ENCODE measurements around the gene IQGAP1.

The IQGAP1 gene

DNA sequence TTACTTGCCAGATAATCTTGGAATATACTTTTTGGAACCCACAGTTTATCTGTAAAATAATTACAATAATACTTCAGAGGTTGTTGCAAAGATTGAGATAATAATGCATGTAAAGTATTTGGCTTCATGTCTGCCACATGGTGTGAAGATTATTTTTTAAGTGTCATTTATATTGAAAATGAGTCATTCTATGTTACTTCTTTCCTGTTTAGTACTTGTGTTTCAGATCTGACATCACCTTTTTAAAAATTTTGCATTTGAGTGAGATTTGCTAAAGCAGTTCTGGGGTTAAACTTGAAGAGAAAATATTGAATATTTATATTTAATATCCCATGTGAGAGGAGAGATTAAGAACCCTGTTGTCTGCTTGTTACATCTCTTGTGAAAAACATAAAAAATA, 31.2 kb downstream of the IQGAP1 start:
- CTCF ChIA-PET: interaction anchor here (0.6 to 1.0 kb wide), 2 partner anchors 126 to 659 kb away, joined by 4 read pairs; no protein-coding TSS in a partner anchor
- peaks cover 35% of the 10 kb centered on the region for H3K4me1 ChIP-seq (ENCODE audit: control insufficient read depth, insufficient read depth, low read length)
- no peaks in the 10 kb centered on the region for H3K9me3 ChIP-seq (ENCODE audit: control insufficient read depth, insufficient read depth, low read depth, low read length)
- H3K4me3 ChIP-seq (ENCODE audit: low read depth, low read length): no peak overlapping the region
- H3K36me3 ChIP-seq (ENCODE audit: control insufficient read depth in 2 of 2, insufficient read depth in 1 of 2, low read length in 2 of 2): no peaks in the 10 kb centered on the region
- POLR2A ChIA-PET: interaction anchor here (1.6 kb wide), 1 partner anchor 31 kb away, joined by 3 read pairs; the partner anchor contains the start of gene IQGAP1
- H3K27ac ChIP-seq (ENCODE audit: extremely low read depth, low read depth, low read length): no peak overlapping the region
- TF ChIP-seq ZNF670 (tag by site-specific recombination; IDR thresholded peaks at IDR 0.05; ENCODE audit: low read depth): no peak
- TF ChIP-seq ZNF324 (tag by site-specific recombination; IDR thresholded peaks at IDR 0.05): no peak
- no peak for TF ChIP-seq ZNF23 (tag by site-specific recombination; IDR thresholded peaks at IDR 0.05; ENCODE audit: borderline replicate concordance)
- TF ChIP-seq, protein P1, sequence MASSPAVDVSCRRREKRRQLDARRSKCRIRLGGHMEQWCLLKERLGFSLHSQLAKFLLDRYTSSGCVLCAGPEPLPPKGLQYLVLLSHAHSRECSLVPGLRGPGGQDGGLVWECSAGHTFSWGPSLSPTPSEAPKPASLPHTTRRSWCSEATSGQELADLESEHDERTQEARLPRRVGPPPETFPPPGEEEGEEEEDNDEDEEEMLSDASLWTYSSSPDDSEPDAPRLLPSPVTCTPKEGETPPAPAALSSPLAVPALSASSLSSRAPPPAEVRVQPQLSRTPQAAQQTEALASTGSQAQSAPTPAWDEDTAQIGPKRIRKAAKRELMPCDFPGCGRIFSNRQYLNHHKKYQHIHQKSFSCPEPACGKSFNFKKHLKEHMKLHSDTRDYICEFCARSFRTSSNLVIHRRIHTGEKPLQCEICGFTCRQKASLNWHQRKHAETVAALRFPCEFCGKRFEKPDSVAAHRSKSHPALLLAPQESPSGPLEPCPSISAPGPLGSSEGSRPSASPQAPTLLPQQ (tag by site-specific recombination; IDR thresholded peaks at IDR 0.05): peak; percentile 47; the same call in 1 of the 2 replicates
- no peak for TF ChIP-seq ZNF155 (tag by site-specific recombination; IDR thresholded peaks at IDR 0.05)
- TF ChIP-seq ZNF830 (tag by site-specific recombination; IDR thresholded peaks at IDR 0.05; ENCODE audit: low read depth): no peak
- TF ChIP-seq ZNF660 (tag by site-specific recombination; IDR thresholded peaks at IDR 0.05): no peak
- no peak for TF ChIP-seq ZNF114 (tag by site-specific recombination; IDR thresholded peaks at IDR 0.05)
- TF ChIP-seq, protein P2, sequence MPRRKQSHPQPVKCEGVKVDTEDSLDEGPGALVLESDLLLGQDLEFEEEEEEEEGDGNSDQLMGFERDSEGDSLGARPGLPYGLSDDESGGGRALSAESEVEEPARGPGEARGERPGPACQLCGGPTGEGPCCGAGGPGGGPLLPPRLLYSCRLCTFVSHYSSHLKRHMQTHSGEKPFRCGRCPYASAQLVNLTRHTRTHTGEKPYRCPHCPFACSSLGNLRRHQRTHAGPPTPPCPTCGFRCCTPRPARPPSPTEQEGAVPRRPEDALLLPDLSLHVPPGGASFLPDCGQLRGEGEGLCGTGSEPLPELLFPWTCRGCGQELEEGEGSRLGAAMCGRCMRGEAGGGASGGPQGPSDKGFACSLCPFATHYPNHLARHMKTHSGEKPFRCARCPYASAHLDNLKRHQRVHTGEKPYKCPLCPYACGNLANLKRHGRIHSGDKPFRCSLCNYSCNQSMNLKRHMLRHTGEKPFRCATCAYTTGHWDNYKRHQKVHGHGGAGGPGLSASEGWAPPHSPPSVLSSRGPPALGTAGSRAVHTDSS (tag by site-specific recombination; IDR thresholded peaks at IDR 0.05): no peak
- TF ChIP-seq ZNF530 (tag by site-specific recombination; IDR thresholded peaks at IDR 0.05; ENCODE audit: low read depth): no peak
- TF ChIP-seq, protein P3, sequence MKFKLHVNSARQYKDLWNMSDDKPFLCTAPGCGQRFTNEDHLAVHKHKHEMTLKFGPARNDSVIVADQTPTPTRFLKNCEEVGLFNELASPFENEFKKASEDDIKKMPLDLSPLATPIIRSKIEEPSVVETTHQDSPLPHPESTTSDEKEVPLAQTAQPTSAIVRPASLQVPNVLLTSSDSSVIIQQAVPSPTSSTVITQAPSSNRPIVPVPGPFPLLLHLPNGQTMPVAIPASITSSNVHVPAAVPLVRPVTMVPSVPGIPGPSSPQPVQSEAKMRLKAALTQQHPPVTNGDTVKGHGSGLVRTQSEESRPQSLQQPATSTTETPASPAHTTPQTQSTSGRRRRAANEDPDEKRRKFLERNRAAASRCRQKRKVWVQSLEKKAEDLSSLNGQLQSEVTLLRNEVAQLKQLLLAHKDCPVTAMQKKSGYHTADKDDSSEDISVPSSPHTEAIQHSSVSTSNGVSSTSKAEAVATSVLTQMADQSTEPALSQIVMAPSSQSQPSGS (tag by site-specific recombination; IDR thresholded peaks at IDR 0.05; ENCODE audit: low read depth): 0 out of 2 replicates have a peak, but pooled peaks have one; percentile 26
- TF ChIP-seq, protein P4, sequence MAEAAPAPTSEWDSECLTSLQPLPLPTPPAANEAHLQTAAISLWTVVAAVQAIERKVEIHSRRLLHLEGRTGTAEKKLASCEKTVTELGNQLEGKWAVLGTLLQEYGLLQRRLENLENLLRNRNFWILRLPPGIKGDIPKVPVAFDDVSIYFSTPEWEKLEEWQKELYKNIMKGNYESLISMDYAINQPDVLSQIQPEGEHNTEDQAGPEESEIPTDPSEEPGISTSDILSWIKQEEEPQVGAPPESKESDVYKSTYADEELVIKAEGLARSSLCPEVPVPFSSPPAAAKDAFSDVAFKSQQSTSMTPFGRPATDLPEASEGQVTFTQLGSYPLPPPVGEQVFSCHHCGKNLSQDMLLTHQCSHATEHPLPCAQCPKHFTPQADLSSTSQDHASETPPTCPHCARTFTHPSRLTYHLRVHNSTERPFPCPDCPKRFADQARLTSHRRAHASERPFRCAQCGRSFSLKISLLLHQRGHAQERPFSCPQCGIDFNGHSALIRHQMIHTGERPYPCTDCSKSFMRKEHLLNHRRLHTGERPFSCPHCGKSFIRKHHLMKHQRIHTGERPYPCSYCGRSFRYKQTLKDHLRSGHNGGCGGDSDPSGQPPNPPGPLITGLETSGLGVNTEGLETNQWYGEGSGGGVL (tag by site-specific recombination; IDR thresholded peaks at IDR 0.05): no peak
- no peak for TF ChIP-seq KLF1 (tag by site-specific recombination; IDR thresholded peaks at IDR 0.05)
- TF ChIP-seq SP7 (tag by site-specific recombination; IDR thresholded peaks at IDR 0.05): no peak
- TF ChIP-seq, protein P5, sequence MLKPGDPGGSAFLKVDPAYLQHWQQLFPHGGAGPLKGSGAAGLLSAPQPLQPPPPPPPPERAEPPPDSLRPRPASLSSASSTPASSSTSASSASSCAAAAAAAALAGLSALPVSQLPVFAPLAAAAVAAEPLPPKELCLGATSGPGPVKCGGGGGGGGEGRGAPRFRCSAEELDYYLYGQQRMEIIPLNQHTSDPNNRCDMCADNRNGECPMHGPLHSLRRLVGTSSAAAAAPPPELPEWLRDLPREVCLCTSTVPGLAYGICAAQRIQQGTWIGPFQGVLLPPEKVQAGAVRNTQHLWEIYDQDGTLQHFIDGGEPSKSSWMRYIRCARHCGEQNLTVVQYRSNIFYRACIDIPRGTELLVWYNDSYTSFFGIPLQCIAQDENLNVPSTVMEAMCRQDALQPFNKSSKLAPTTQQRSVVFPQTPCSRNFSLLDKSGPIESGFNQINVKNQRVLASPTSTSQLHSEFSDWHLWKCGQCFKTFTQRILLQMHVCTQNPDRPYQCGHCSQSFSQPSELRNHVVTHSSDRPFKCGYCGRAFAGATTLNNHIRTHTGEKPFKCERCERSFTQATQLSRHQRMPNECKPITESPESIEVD (tag by site-specific recombination; IDR thresholded peaks at IDR 0.05): peak; percentile 63
- TF ChIP-seq ZNF629 (tag by site-specific recombination; IDR thresholded peaks at IDR 0.05): peak; percentile 62
- TF ChIP-seq, protein P6, sequence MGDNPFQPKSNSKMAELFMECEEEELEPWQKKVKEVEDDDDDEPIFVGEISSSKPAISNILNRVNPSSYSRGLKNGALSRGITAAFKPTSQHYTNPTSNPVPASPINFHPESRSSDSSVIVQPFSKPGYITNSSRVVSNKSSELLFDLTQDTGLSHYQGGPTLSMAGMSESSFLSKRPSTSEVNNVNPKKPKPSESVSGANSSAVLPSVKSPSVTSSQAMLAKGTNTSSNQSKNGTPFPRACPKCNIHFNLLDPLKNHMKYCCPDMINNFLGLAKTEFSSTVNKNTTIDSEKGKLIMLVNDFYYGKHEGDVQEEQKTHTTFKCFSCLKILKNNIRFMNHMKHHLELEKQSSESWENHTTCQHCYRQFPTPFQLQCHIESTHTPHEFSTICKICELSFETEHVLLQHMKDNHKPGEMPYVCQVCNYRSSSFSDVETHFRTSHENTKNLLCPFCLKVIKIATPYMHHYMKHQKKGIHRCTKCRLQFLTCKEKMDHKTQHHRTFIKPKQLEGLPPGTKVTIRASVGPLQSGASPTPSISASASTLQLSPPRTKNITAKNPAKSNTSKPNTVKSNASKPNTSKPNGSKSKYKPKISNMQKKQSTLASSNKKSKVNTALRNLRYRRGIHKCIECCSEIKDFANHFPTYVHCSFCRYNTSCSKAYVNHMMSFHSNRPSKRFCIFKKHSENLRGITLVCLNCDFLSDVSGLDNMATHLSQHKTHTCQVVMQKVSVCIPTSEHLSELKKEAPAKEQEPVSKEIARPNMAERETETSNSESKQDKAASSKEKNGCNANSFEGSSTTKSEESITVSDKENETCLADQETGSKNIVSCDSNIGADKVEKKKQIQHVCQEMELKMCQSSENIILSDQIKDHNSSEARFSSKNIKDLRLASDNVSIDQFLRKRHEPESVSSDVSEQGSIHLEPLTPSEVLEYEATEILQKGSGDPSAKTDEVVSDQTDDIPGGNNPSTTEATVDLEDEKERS (tag by site-specific recombination; IDR thresholded peaks at IDR 0.05): no peak
- TF ChIP-seq, protein P7, sequence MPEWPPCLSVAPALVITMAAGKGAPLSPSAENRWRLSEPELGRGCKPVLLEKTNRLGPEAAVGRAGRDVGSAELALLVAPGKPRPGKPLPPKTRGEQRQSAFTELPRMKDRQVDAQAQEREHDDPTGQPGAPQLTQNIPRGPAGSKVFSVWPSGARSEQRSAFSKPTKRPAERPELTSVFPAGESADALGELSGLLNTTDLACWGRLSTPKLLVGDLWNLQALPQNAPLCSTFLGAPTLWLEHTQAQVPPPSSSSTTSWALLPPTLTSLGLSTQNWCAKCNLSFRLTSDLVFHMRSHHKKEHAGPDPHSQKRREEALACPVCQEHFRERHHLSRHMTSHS (tag by site-specific recombination; IDR thresholded peaks at IDR 0.05): no peak
- TF ChIP-seq ZNF560 (tag by site-specific recombination; IDR thresholded peaks at IDR 0.05; ENCODE audit: borderline replicate concordance): no peak
- TF ChIP-seq ZNF664 (tag by site-specific recombination; IDR thresholded peaks at IDR 0.05): no peak
- TF ChIP-seq YY2 (tag by site-specific recombination; IDR thresholded peaks at IDR 0.05): no peak
- no peak for TF ChIP-seq ZNF701 (tag by site-specific recombination; IDR thresholded peaks at IDR 0.05)
- TF ChIP-seq KLF10 (tag by site-specific recombination; IDR thresholded peaks at IDR 0.05): peak; percentile 29; the same call in 1 of the 2 replicates
- no peak for TF ChIP-seq ZNF24 (tag by site-specific recombination; IDR thresholded peaks at IDR 0.05)
- TF ChIP-seq ZNF610 (tag by site-specific recombination; IDR thresholded peaks at IDR 0.05; ENCODE audit: borderline replicate concordance): no peak

Data from HEK293 (cell line).